Trophoblast cell (in vitro differentiated cells and primary cell): Measurements from ENCODE around the gene AOX1.
"Not testable (repeated sequence)": the region's sequence is repeated elsewhere in the genome, so short reads cannot be mapped to it uniquely, and the experiment has no call there.

ENCODE experiments used
- DNase-seq, 2 donors: peaks; one replicate each; pipeline ENCODE4 v3.0.0-alpha.2; 2016
- H2AFZ ChIP-seq: 2 replicates; pipeline ENCODE4 v1.6.1; 2013; ENCODE audit warnings: low read length, moderate library complexity, mild to moderate bottlenecking; ENCODE audit not compliant: insufficient read depth, poor library complexity
- H2AK5ac ChIP-seq: 2 replicates; pipeline ENCODE4 v1.6.1; 2013; ENCODE audit warnings: mild to moderate bottlenecking, low read length
- H2BK120ac ChIP-seq: 2 replicates; pipeline ENCODE4 v1.6.1; 2013; ENCODE audit warnings: low read length, mild to moderate bottlenecking, moderate library complexity; ENCODE audit not compliant: insufficient read depth, poor library complexity
- H2BK12ac ChIP-seq: 2 replicates; pipeline ENCODE4 v1.6.1; 2013; ENCODE audit warnings: mild to moderate bottlenecking, low read length, moderate library complexity
- H2BK5ac ChIP-seq: 2 replicates; pipeline ENCODE4 v1.6.1; 2013; ENCODE audit warnings: low read length, low read depth, moderate library complexity, mild to moderate bottlenecking; ENCODE audit not compliant: poor library complexity
- H3K14ac ChIP-seq: 2 replicates; pipeline ENCODE4 v1.6.1; 2013; ENCODE audit warnings: mild to moderate bottlenecking, low read length
- H3K18ac ChIP-seq: 2 replicates; pipeline ENCODE4 v1.6.1; 2013; ENCODE audit warnings: mild to moderate bottlenecking, low read length
- H3K23ac ChIP-seq: 2 replicates; pipeline ENCODE4 v1.6.1; 2013; ENCODE audit warnings: low read length
- H3K27ac ChIP-seq: 2 replicates; pipeline ENCODE4 v1.5.1; 2013; ENCODE audit warnings: low read depth, mild to moderate bottlenecking, inconsistent platforms, low read length, moderate library complexity
- H3K27me3 ChIP-seq: 2 replicates; pipeline ENCODE4 v1.6.1; 2013; ENCODE audit warnings: inconsistent platforms, mild to moderate bottlenecking, low read length, moderate library complexity; ENCODE audit not compliant: insufficient read depth
- H3K36me3 ChIP-seq, 2 experiments: 1 replicate in 1 of 2; 2 replicates in 1 of 2; pipeline ENCODE4 v1.6.1; 2013; ENCODE audit warnings: low read length in 2 of 2, mild to moderate bottlenecking in 2 of 2, moderate library complexity in 1 of 2; ENCODE audit not compliant: insufficient read depth in 2 of 2, control insufficient read depth in 1 of 2
- H3K4ac ChIP-seq: 2 replicates; pipeline ENCODE4 v1.6.1; 2013; ENCODE audit warnings: low read depth, mild to moderate bottlenecking, low read length, moderate library complexity
- H3K4me1 ChIP-seq, 2 experiments: 1 replicate in 1 of 2; 2 replicates in 1 of 2; pipeline ENCODE4 v1.6.1; 2013; ENCODE audit warnings: low read length in 2 of 2, mild to moderate bottlenecking in 2 of 2, moderate library complexity in 1 of 2; ENCODE audit not compliant: insufficient read depth in 2 of 2, control insufficient read depth in 1 of 2
- H3K4me2 ChIP-seq: 2 replicates; pipeline ENCODE4 v1.6.1; 2013; ENCODE audit warnings: inconsistent platforms, mild to moderate bottlenecking, low read length, moderate library complexity
- H3K4me3 ChIP-seq: 2 replicates; pipeline ENCODE4 v1.5.1; 2013; ENCODE audit warnings: mild to moderate bottlenecking, low read depth, low read length, inconsistent platforms
- H3K79me1 ChIP-seq: one replicate; pipeline ENCODE4 v1.6.1; 2013; ENCODE audit warnings: low read length
- H3K79me2 ChIP-seq: 2 replicates; pipeline ENCODE4 v1.6.1; 2013; ENCODE audit warnings: low read length, mild to moderate bottlenecking; ENCODE audit not compliant: control insufficient read depth, insufficient read depth, poor library complexity
- H3K9ac ChIP-seq: 2 replicates; pipeline ENCODE4 v1.6.1; 2013; ENCODE audit warnings: mild to moderate bottlenecking, low read length
- H3K9me3 ChIP-seq: 2 replicates; pipeline ENCODE4 v1.6.1; 2013; ENCODE audit warnings: low read depth, mild to moderate bottlenecking, control low read depth, inconsistent platforms, low read length; ENCODE audit not compliant: insufficient read depth
- H4K12ac ChIP-seq: 2 replicates; pipeline ENCODE4 v1.6.1; 2013; ENCODE audit warnings: low read depth, mild to moderate bottlenecking, low read length, moderate library complexity
- H4K8ac ChIP-seq: 2 replicates; pipeline ENCODE4 v1.6.1; 2013; ENCODE audit warnings: low read depth, mild to moderate bottlenecking, low read length, moderate library complexity
- H4K91ac ChIP-seq: one replicate; pipeline ENCODE4 v1.6.1; 2013; ENCODE audit warnings: low read depth, mild to moderate bottlenecking, low read length, moderate library complexity
- WGBS: extraction: QIAGEN DNeasy Blood & Tissue Kit; methylation state at CpG from one replicate; pipeline ENCODE4 v1.1.7; 2013; ENCODE audit warnings: missing lambda C conversion rate; ENCODE audit not compliant: insufficient read length, insufficient coverage; ENCODE audit errors: extremely low coverage; 5-methylcytosine and 5-hydroxymethylcytosine counted together

Gene AOX1

GRCh38 chr2:200625282-200625681 lies 39.5 kb downstream of the AOX1 start:
- H2BK5ac ChIP-seq, result no peak overlapping the region
- no peaks in the 10 kb centered on the region for H3K27me3 ChIP-seq
- H4K8ac ChIP-seq, result no peak overlapping the region
- no peaks in the 10 kb centered on the region for H3K79me2 ChIP-seq
- no peak overlapping the region for H3K4me2 ChIP-seq
- H4K12ac ChIP-seq, result no peak overlapping the region
- no peak overlapping the region for H3K27ac ChIP-seq
- DNase-seq, result no peak
- H3K4ac ChIP-seq, result no peak overlapping the region
- no peak overlapping the region for H3K9ac ChIP-seq
- no peak overlapping the region for H3K4me3 ChIP-seq
- H3K9me3 ChIP-seq, result no peaks in the 10 kb centered on the region
- no peak overlapping the region for H4K91ac ChIP-seq
- H3K18ac ChIP-seq, result no peak overlapping the region
- WGBS, result no CpG with 5 or more reads among the region's 2 CpGs
- H3K23ac ChIP-seq, result no peak overlapping the region
- no peaks in the 10 kb centered on the region for H3K79me1 ChIP-seq
- H2AK5ac ChIP-seq, result no peak overlapping the region
- H2AFZ ChIP-seq, result no peak overlapping the region
- H3K36me3 ChIP-seq, result no peaks in the 10 kb centered on the region
- H3K14ac ChIP-seq, result no peak overlapping the region
- no peak overlapping the region for H2BK12ac ChIP-seq
- no peak overlapping the region for H2BK120ac ChIP-seq
- peaks cover 2 to 7% of the 10 kb centered on the region in 2 experiments for H3K4me1 ChIP-seq

GRCh38 chr2:200625958-200626363 lies 40.1 kb downstream of the AOX1 start:
- Histone ChIP-seq H3K18ac (no peak overlapping the region), H3K23ac (no peak overlapping the region), H2BK120ac (no peak overlapping the region), H3K14ac (no peak overlapping the region), H2AK5ac (no peak overlapping the region), H3K27ac (no peak overlapping the region), H3K9ac (no peak overlapping the region), H3K4me2 (no peak overlapping the region), H4K8ac (no peak overlapping the region), H3K9me3 (no peaks in the 10 kb centered on the region), H3K4ac (no peak overlapping the region), H3K79me2 (no peaks in the 10 kb centered on the region), H3K27me3 (no peaks in the 10 kb centered on the region), H3K36me3 (no peaks in the 10 kb centered on the region), H4K91ac (no peak overlapping the region), H2BK5ac (no peak overlapping the region), H2AFZ (no peak overlapping the region), H3K79me1 (no peaks in the 10 kb centered on the region), H4K12ac (no peak overlapping the region), H2BK12ac (no peak overlapping the region), H3K4me1 (peaks cover 2 to 7% of the 10 kb centered on the region in 2 experiments), H3K4me3 (no peak overlapping the region)
- no peak for DNase-seq
- no CpG with 5 or more reads among the region's 2 CpGs for WGBS

GRCh38 chr2:200627110-200627770 lies 41.4 kb downstream of the AOX1 start:
- Histone ChIP-seq H3K9me3 (no peaks in the 10 kb centered on the region), H3K27me3 (no peaks in the 10 kb centered on the region), H2BK5ac (no peak overlapping the region), H3K4me3 (no peak overlapping the region), H2AK5ac (no peak overlapping the region), H3K18ac (no peak overlapping the region), H3K23ac (no peak overlapping the region), H2BK120ac (no peak overlapping the region), H3K14ac (no peak overlapping the region), H3K79me2 (no peaks in the 10 kb centered on the region), H3K36me3 (no peaks in the 10 kb centered on the region), H3K4ac (no peak overlapping the region), H3K27ac (no peak overlapping the region), H3K79me1 (no peaks in the 10 kb centered on the region), H2AFZ (no peak overlapping the region), H3K4me1 (peaks cover 2 to 7% of the 10 kb centered on the region in 2 experiments), H2BK12ac (no peak overlapping the region), H4K8ac (no peak overlapping the region), H3K9ac (no peak overlapping the region), H4K91ac (no peak overlapping the region), H3K4me2 (no peak overlapping the region), H4K12ac (no peak overlapping the region)
- WGBS, result no CpG with 5 or more reads among the region's 4 CpGs
- DNase-seq, result no peak

GRCh38 chr2:200628461-200628860 lies 42.6 kb downstream of the AOX1 start:
- H2AFZ ChIP-seq, H3K36me3 ChIP-seq, H3K9me3 ChIP-seq, H3K9ac ChIP-seq, H3K79me2 ChIP-seq, H3K79me1 ChIP-seq, H4K8ac ChIP-seq, H4K12ac ChIP-seq, H2BK5ac ChIP-seq, H2BK120ac ChIP-seq, H4K91ac ChIP-seq, H3K23ac ChIP-seq, H3K27me3 ChIP-seq, H3K27ac ChIP-seq, H3K4me2 ChIP-seq, H3K4me3 ChIP-seq, DNase-seq, H2BK12ac ChIP-seq, H3K4me1 ChIP-seq, H2AK5ac ChIP-seq, H3K18ac ChIP-seq, H3K14ac ChIP-seq, H3K4ac ChIP-seq: not testable (repeated sequence)
- WGBS, result no CpG with 5 or more reads among the region's 4 CpGs
